Right lobe of liver (tissue), 4 donors: ENCODE data around the gene SLC27A1.

ENCODE experiments used
- CTCF ChIP-seq, 4 donors: fragments of 200-600 bp in 3 of 4; fragments of 450-650 bp in 1 of 4; IDR thresholded peaks; one replicate each; pipeline versions ENCODE4 v1.5.1 to v1.8.0; 2016 to 2022; ENCODE audit warnings: antibody characterized with exemption in 4 of 4, mild to moderate bottlenecking in 2 of 4
- POLR2A ChIP-seq: fragments of 450-650 bp; IDR thresholded peaks from one replicate; pipeline ENCODE4 v1.6.1; 2017; ENCODE audit warnings: antibody characterized with exemption, mild to moderate bottlenecking
- donor health status: DM: no; HTN: no; CAD: no.
- donor health status: DM: no; HTN: no; CAD: no.
- donor health status: DM: no; HTN: yes; CAD: no.

- no peak for TF ChIP-seq POLR2A
- TF ChIP-seq CTCF (IDR thresholded peaks at IDR 0.05): no peak
Measured at GRCh38 chr19:17542793-17543582, 72.7 kb downstream of the SLC27A1 start.
